CD14-positive monocyte (primary cell): Measurements from ENCODE around the gene YIF1B. TPM values are rescaled to one million over a fixed set of nuclear protein-coding genes. Genes with fewer than 3 reads are reported as not detected.

ENCODE experiments used
- DNase-seq, 3 donors: peaks; one replicate each; pipeline ENCODE4 v3.0.0-alpha.2; 2011 to 2022
- H2AFZ ChIP-seq: 2 replicates; pipeline ENCODE4 v1.6.0; 2012; ENCODE audit warnings: mild to moderate bottlenecking, low read depth, low read length, inconsistent platforms; ENCODE audit not compliant: insufficient read depth, poor library complexity, severe bottlenecking
- H3K27ac ChIP-seq, 2 donors: 1 replicate in 1 of 2; 2 replicates in 1 of 2; pipeline ENCODE4 v1.5.1; 2012 to 2013; ENCODE audit warnings: low read length in 2 of 2, control low read depth in 1 of 2, inconsistent platforms in 1 of 2, low read depth in 1 of 2, mild to moderate bottlenecking in 1 of 2
- H3K27me3 ChIP-seq, 2 donors: one replicate each; pipeline versions ENCODE4 v1.6.0 to v1.6.1; 2011 to 2013; ENCODE audit warnings: low read length in 2 of 2; ENCODE audit not compliant: control insufficient read depth in 2 of 2, insufficient read depth in 2 of 2
- H3K36me3 ChIP-seq, 2 donors: replicated peaks in 1 of 2; 1 replicate in 1 of 2; 2 replicates in 1 of 2; pipeline versions ENCODE4 v1.5.1 to v1.6.1; 2012 to 2013; ENCODE audit warnings: low read length in 2 of 2, control low read depth in 1 of 2, inconsistent platforms in 1 of 2, mild to moderate bottlenecking in 1 of 2; ENCODE audit not compliant: insufficient read depth in 2 of 2, control insufficient read depth in 1 of 2
- H3K4me1 ChIP-seq, 2 donors: 1 replicate in 1 of 2; 2 replicates in 1 of 2; pipeline versions ENCODE4 v1.5.1 to v1.6.1; 2012 to 2013; ENCODE audit warnings: low read length in 2 of 2, control low read depth in 1 of 2, inconsistent platforms in 1 of 2, mild to moderate bottlenecking in 1 of 2, moderate library complexity in 1 of 2; ENCODE audit not compliant: insufficient read depth in 2 of 2, control insufficient read depth in 1 of 2
- H3K4me2 ChIP-seq: replicated peaks from 2 replicates; pipeline ENCODE3; 2012; ENCODE audit warnings: low read length, moderate library complexity, mild to moderate bottlenecking; ENCODE audit not compliant: poor library complexity, severe bottlenecking; ENCODE audit errors: extremely low read depth
- H3K4me3 ChIP-seq, 3 experiments: fragments of 200-600 bp in 1 of 3; sonication (generic) in 1 of 3; replicated peaks in 1 of 3; 1 replicate in 2 of 3; 2 replicates in 1 of 3; pipeline ENCODE4 v1.5.1; 2011 to 2013; ENCODE audit warnings: low read length in 3 of 3, mild to moderate bottlenecking in 3 of 3, control low read depth in 2 of 3, low read depth in 2 of 3, inconsistent platforms in 1 of 3, moderate library complexity in 1 of 3
- H3K79me2 ChIP-seq: 2 replicates; pipeline ENCODE4 v1.6.0; 2012; ENCODE audit warnings: mild to moderate bottlenecking, control low read depth, inconsistent platforms, low read length, moderate library complexity; ENCODE audit not compliant: insufficient read depth
- H3K9ac ChIP-seq: 2 replicates; pipeline ENCODE4 v1.6.0; 2017; ENCODE audit warnings: low read length, mild to moderate bottlenecking; ENCODE audit not compliant: insufficient read depth, poor library complexity, severe bottlenecking
- H3K9me3 ChIP-seq, 2 donors: replicated peaks in 1 of 2; 1 replicate in 1 of 2; 2 replicates in 1 of 2; pipeline versions ENCODE4 v1.5.1 to v1.6.1; 2012 to 2013; ENCODE audit warnings: low read length in 2 of 2, control low read depth in 1 of 2; ENCODE audit not compliant: control insufficient read depth in 1 of 2, insufficient read depth in 1 of 2
- H4K20me1 ChIP-seq: 2 replicates; pipeline ENCODE4 v1.6.0; 2012; ENCODE audit warnings: mild to moderate bottlenecking, low read length, control low read depth, moderate library complexity; ENCODE audit not compliant: insufficient read depth
- H3K27ac Mint-ChIP-seq, 7 donors: one replicate each; pipeline ENCODE4 v1.8.0; 2020; ENCODE audit warnings: mild to moderate bottlenecking in 7 of 7, mixed read lengths in 7 of 7, moderate library complexity in 6 of 7, inconsistent platforms in 2 of 7
- H3K27me3 Mint-ChIP-seq, 3 donors: one replicate each; pipeline ENCODE4 v1.8.0; 2021 to 2022; ENCODE audit warnings: low read depth in 3 of 3, mild to moderate bottlenecking in 3 of 3, mixed read lengths in 3 of 3, moderate library complexity in 3 of 3, inconsistent platforms in 1 of 3
- H3K36me3 Mint-ChIP-seq, 2 donors: one replicate each; pipeline ENCODE4 v1.8.0; 2020; ENCODE audit warnings: mixed read lengths in 2 of 2, inconsistent platforms in 1 of 2, mild to moderate bottlenecking in 1 of 2
- H3K4me1 Mint-ChIP-seq: one replicate; pipeline ENCODE4 v1.8.0; 2020; ENCODE audit warnings: mild to moderate bottlenecking, mixed read lengths
- H3K4me3 Mint-ChIP-seq, 2 donors: one replicate each; pipeline ENCODE4 v1.8.0; 2020; ENCODE audit warnings: mild to moderate bottlenecking in 2 of 2, mixed read lengths in 2 of 2, moderate library complexity in 1 of 2
- H3K9me3 Mint-ChIP-seq, 7 donors: one replicate each; pipeline ENCODE4 v1.8.0; 2020 to 2022; ENCODE audit warnings: mixed read lengths in 7 of 7, mild to moderate bottlenecking in 6 of 7, moderate library complexity in 6 of 7, inconsistent platforms in 2 of 7
- CTCF ChIP-seq: fragments of 200-600 bp; IDR thresholded peaks from one replicate; pipeline ENCODE4 v1.8.0; 2022; ENCODE audit warnings: antibody characterized with exemption, mild to moderate bottlenecking
- WGBS: methylation state at CpG from one replicate; pipeline ENCODE4 v1.1.5; 2013; ENCODE audit warnings: missing lambda C conversion rate; ENCODE audit not compliant: insufficient coverage; 5-methylcytosine and 5-hydroxymethylcytosine counted together
- intact Hi-C, 2 donors: fragments of 100-400 bp; cut with micrococcal nuclease; formaldehyde crosslinking; loops; one replicate each; pipeline versions ENCODE4 v1.15.0 to v1.15.1; 2023
- polyA plus RNA-seq, 3 donors: library from polyadenylated mRNA; depleted of rRNA in 1 of 3; unstranded in 2 of 3; stranded (reverse) in 1 of 3; fragments of 300-500 nt in 2 of 3; fragments of >200 nt in 1 of 3; fragmentation: Illumina TruSeq in 2 of 3; gene quantifications; 1 replicate in 2 of 3; 2 replicates in 1 of 3; pipeline ENCODE4 v1.2.3, GENCODE V29; 2012 to 2021

Gene YIF1B
- polyA plus RNA-seq, 3 donors, result 79.4 to 90.5 (median 86.1) TPM

DNA sequence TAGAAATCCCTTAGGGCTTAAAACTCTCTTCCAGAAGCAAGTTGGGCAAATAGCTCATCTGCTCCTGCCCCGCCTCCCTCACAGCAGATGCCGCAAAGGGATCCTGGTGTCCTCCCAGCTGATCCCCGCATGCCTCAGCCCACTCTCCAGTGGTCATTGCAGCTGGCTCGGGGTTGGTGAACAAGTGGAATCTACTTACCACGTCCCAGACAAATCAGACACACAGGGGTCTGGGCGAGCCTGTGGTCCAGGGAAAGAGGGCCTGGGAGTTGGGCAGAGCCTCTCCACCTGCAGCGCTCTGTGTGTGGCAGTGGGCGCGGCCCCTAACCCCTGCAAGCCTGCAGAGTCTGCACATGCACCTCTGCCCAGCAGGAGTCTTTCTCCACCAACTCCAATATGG is 22.5 kb downstream of the YIF1B start:
- no peak overlapping the region for H3K27ac Mint-ChIP-seq
- WGBS, result 96% methylated on average over 5 of the region's 9 CpGs

GRCh38 chr19:38291855-38292254 is 23.9 kb downstream of the YIF1B start:
- Mint-ChIP-seq H3K27ac (no peak overlapping the region), H3K27me3 (peaks cover 1 to 7% (median 5%) of the 10 kb centered on the region in 3 donors), H3K9me3 (peaks cover 0 to 2% (median 0%) of the 10 kb centered on the region in 7 donors), H3K4me1 (peaks cover 22% of the 10 kb centered on the region), H3K4me3 (no peak overlapping the region), H3K36me3 (peaks cover 41 to 52% of the 10 kb centered on the region in 2 donors)
- no peak for DNase-seq
- Histone ChIP-seq H3K4me2 (no peak overlapping the region), H3K36me3 (peaks cover 28 to 41% of the 10 kb centered on the region in 2 donors), H2AFZ (no peak overlapping the region), H3K27ac (no peak overlapping the region), H3K27me3 (no peaks in the 10 kb centered on the region), H3K4me1 (peaks cover 23 to 27% of the 10 kb centered on the region in 2 donors), H3K9ac (no peak overlapping the region), H4K20me1 (no peaks in the 10 kb centered on the region), H3K4me3 (no peak overlapping the region), H3K9me3 (no peaks in the 10 kb centered on the region), H3K79me2 (no peaks in the 10 kb centered on the region)
- WGBS, result 97% methylated on average over 12 of the region's 15 CpGs
- TF ChIP-seq CTCF, result no peak
- intact Hi-C loops, result no loop called here

More for the DNA sequence above, 22.5 kb downstream of the YIF1B start:
- no peak for DNase-seq
- H2AFZ ChIP-seq, result no peak overlapping the region
- H3K27ac ChIP-seq, result no peak overlapping the region
- H4K20me1 ChIP-seq, result no peaks in the 10 kb centered on the region
- H3K79me2 ChIP-seq, result no peaks in the 10 kb centered on the region
- H3K4me1 ChIP-seq, result peaks cover 9 to 13% of the 10 kb centered on the region in 2 donors
- intact Hi-C loops, result no loop called here
- no peak overlapping the region for H3K4me2 ChIP-seq
- peaks cover 0 to 9% (median 7%) of the 10 kb centered on the region in 3 donors for H3K27me3 Mint-ChIP-seq
- H3K4me1 Mint-ChIP-seq, result peaks cover 8% of the 10 kb centered on the region
- peaks cover 28 to 41% of the 10 kb centered on the region in 2 donors for H3K36me3 ChIP-seq
- no peak overlapping the region for H3K9ac ChIP-seq
- H3K27me3 ChIP-seq, result no peaks in the 10 kb centered on the region
- TF ChIP-seq CTCF, result no peak
- H3K4me3 ChIP-seq, result no peak overlapping the region
- peaks cover 41 to 51% of the 10 kb centered on the region in 2 donors for H3K36me3 Mint-ChIP-seq
- no peak overlapping the region for H3K4me3 Mint-ChIP-seq
- H3K9me3 ChIP-seq, result no peaks in the 10 kb centered on the region
- peaks cover 0 to 2% (median 0%) of the 10 kb centered on the region in 7 donors for H3K9me3 Mint-ChIP-seq
